ENCODE data around the gene CIAO3. TPM values are rescaled to one million over a fixed set of nuclear protein-coding genes. Genes with fewer than 3 reads are reported as not detected.
A peak's percentile ranks its signal among the peaks of the same experiment; 100 is the strongest.

The CIAO3 gene
- polyA plus RNA-seq, 1 donor (not counting 4 experiments of a cell fraction or from before 2014, with no cell fraction given) = 24.9 TPM

- H3K4me2 ChIP-seq (ENCODE audit: control insufficient read depth, extremely low read depth, insufficient read depth, low read depth, low read length) = no peak overlapping the region
- no peak overlapping the region for H3K9ac ChIP-seq (ENCODE audit: control insufficient read depth, extremely low read depth, insufficient read depth, low read length)
- peaks cover 6% of the 10 kb centered on the region for H3K4me1 ChIP-seq (ENCODE audit: control insufficient read depth, extremely low read depth, insufficient read depth, low read length)
- no peak overlapping the region for H3K27ac ChIP-seq (ENCODE audit: control insufficient read depth, insufficient read depth, low read length)
- H3K9me1 ChIP-seq (ENCODE audit: control insufficient read depth, extremely low read depth, insufficient read depth, low read length) = no peaks in the 10 kb centered on the region
- no peak for TF ChIP-seq CTCF (optimal IDR thresholded peaks at IDR 0.05 in 1 of 3, IDR thresholded peaks at IDR 0.05 in 1 of 3, conservative IDR thresholded peaks at IDR 0.05 in 1 of 3; ENCODE audit: extremely low read depth in 1 of 3, insufficient read depth in 2 of 3, low read length in 3 of 3)
- TF ChIP-seq EZH2 (IDR thresholded peaks at IDR 0.05; ENCODE audit: low read length) = no peak
- H3K36me3 ChIP-seq (ENCODE audit: control insufficient read depth in 2 of 2, extremely low read depth in 1 of 2, insufficient read depth in 2 of 2, low read length in 2 of 2) = peaks cover 25 to 33% of the 10 kb centered on the region in 2 experiments
- H3K27me3 ChIP-seq (ENCODE audit: control insufficient read depth, extremely low read depth, insufficient read depth, low read length) = no peaks in the 10 kb centered on the region
- H3K79me2 ChIP-seq (ENCODE audit: control insufficient read depth, insufficient read depth, low read length) = peaks cover under 1% of the 10 kb centered on the region
- no peaks in the 10 kb centered on the region for H4K20me1 ChIP-seq (ENCODE audit: control insufficient read depth, extremely low read depth, insufficient read depth, low read length)
- H2AFZ ChIP-seq (ENCODE audit: control insufficient read depth, low read length) = no peak overlapping the region
- dilution Hi-C loops (cut with MboI; ENCODE audit: extremely low pct_ligation_motif_present, low sequenced_read_pairs) = no loop called here
- FAIRE-seq (no peak), DNase-seq (ENCODE audit: low read depth, low spot score) (no peak)
- H3K9me3 ChIP-seq (ENCODE audit: control insufficient read depth, low read depth, low read length) = no peaks in the 10 kb centered on the region
- no peak overlapping the region for H3K4me3 ChIP-seq (ENCODE audit: control insufficient read depth in 2 of 3, extremely low read depth in 1 of 3, insufficient read depth in 2 of 3, low read depth in 1 of 3, low read length in 3 of 3)
Measured at GRCh38 chr16:734208-734980, 6.4 kb downstream of the CIAO3 start.

GRCh38 chr16:733382-734207 is 7.2 kb downstream of the CIAO3 start:
- dilution Hi-C loops (cut with MboI; ENCODE audit: extremely low pct_ligation_motif_present, low sequenced_read_pairs) = no loop called here
- FAIRE-seq = no peak
- H3K4me2 ChIP-seq (ENCODE audit: control insufficient read depth, extremely low read depth, insufficient read depth, low read depth, low read length) = no peak overlapping the region
- no peaks in the 10 kb centered on the region for H3K9me3 ChIP-seq (ENCODE audit: control insufficient read depth, low read depth, low read length)
- DNase-seq (ENCODE audit: low read depth, low spot score) = no peak
- H3K79me2 ChIP-seq (ENCODE audit: control insufficient read depth, insufficient read depth, low read length) = no peaks in the 10 kb centered on the region
- H3K27ac ChIP-seq (ENCODE audit: control insufficient read depth, insufficient read depth, low read length) = no peak overlapping the region
- peaks cover 25 to 31% of the 10 kb centered on the region in 2 experiments for H3K36me3 ChIP-seq (ENCODE audit: control insufficient read depth in 2 of 2, extremely low read depth in 1 of 2, insufficient read depth in 2 of 2, low read length in 2 of 2)
- H3K27me3 ChIP-seq (ENCODE audit: control insufficient read depth, extremely low read depth, insufficient read depth, low read length) = no peaks in the 10 kb centered on the region
- H3K4me3 ChIP-seq (ENCODE audit: control insufficient read depth in 2 of 3, extremely low read depth in 1 of 3, insufficient read depth in 2 of 3, low read depth in 1 of 3, low read length in 3 of 3) = no peak overlapping the region
- H3K9me1 ChIP-seq (ENCODE audit: control insufficient read depth, extremely low read depth, insufficient read depth, low read length) = no peaks in the 10 kb centered on the region
- no peaks in the 10 kb centered on the region for H4K20me1 ChIP-seq (ENCODE audit: control insufficient read depth, extremely low read depth, insufficient read depth, low read length)
- H3K4me1 ChIP-seq (ENCODE audit: control insufficient read depth, extremely low read depth, insufficient read depth, low read length) = peaks cover 6% of the 10 kb centered on the region
- TF ChIP-seq EZH2 (IDR thresholded peaks at IDR 0.05; ENCODE audit: low read length) (no peak), CTCF (optimal IDR thresholded peaks at IDR 0.05 in 1 of 3, IDR thresholded peaks at IDR 0.05 in 1 of 3, conservative IDR thresholded peaks at IDR 0.05 in 1 of 3; ENCODE audit: extremely low read depth in 1 of 3, insufficient read depth in 2 of 3, low read length in 3 of 3) (peak; percentile 14 to 69 (median 23))
- H2AFZ ChIP-seq (ENCODE audit: control insufficient read depth, low read length) = no peak overlapping the region
- no peak overlapping the region for H3K9ac ChIP-seq (ENCODE audit: control insufficient read depth, extremely low read depth, insufficient read depth, low read length)
